AG10803 (cell line): ENCODE measurements around the gene TECTA.

Experiments used
- DNase-seq: peaks from one replicate; pipeline ENCODE4 v3.0.0; 2010; ENCODE audit warnings: low read depth
- H3K4me3 ChIP-seq: 2 replicates; pipeline ENCODE4 v1.5.1; 2011; ENCODE audit warnings: mild to moderate bottlenecking, low read length, control low read depth
- CTCF ChIP-seq: conservative IDR thresholded peaks from 2 replicates; pipeline ENCODE4 v1.5.1; 2011; ENCODE audit warnings: mild to moderate bottlenecking, low read length, control low read depth, inconsistent platforms

TECTA gene

GRCh38 chr11:121127809-121128208 lies 26.8 kb downstream of the TECTA start:
- TF ChIP-seq CTCF, result no peak
- no peak for DNase-seq
- H3K4me3 ChIP-seq, result no peak overlapping the region

DNA sequence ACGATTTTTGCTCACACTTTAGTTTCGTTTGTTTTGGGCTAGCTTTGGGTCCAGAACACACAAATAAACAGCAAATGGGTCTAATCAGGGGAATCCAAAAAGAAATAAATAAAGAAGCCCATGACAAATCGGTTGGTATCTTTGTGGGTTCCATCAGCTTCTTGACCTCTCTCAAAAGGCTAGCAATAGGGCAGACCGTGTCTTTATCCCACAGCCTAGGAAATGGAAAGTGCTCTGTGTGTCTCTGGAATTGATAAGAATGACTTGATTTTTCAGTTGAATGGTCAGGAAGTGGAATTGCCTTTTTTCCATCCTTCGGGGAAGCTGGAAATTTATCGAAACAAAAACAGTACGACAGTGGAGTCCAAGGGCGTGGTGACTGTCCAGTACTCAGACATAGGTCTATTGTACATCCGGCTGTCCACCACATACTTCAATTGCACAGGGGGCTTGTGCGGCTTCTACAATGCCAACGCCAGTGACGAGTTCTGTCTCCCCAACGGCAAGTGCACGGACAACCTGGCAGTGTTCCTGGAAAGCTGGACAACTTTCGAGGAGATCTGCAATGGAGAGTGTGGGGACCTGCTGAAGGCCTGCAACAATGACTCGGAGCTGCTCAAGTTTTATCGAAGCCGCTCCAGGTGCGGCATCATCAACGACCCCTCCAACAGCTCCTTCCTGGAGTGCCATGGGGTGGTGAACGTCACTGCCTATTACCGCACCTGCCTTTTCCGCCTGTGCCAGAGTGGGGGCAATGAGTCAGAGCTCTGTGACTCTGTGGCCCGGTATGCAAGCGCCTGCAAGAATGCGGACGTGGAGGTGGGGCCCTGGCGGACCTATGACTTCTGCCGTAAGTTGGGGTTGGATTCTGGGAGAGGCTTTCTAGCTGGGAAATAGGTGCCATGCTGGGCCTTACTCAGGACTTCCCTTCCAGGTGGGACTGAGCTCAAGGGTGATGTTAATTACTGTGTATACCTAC lies 28.6 kb downstream of the TECTA start:
- no peak for DNase-seq
- H3K4me3 ChIP-seq, result no peak overlapping the region
- no peak for TF ChIP-seq CTCF

DNA sequence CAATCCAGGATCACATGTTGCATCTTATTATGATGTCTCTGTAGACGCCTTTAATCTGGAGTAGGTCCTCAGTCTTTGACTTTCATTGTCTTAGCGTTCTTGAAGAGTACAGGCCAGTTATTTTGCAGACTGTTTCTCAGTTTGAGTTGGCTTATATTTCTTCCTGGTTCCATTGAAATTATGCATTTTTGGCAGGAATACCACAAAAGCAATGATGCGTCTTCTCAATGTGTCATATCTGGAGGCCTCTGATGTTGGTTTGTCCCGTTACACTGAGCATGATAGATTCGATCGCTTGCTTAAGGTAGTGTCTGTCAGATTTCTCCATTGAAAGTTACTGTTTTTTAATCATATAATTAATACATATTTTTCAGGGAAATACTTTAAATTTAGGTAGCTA lies 30.6 kb downstream of the TECTA start:
- no peak for TF ChIP-seq CTCF
- DNase-seq, result no peak
- H3K4me3 ChIP-seq, result no peak overlapping the region

DNA sequence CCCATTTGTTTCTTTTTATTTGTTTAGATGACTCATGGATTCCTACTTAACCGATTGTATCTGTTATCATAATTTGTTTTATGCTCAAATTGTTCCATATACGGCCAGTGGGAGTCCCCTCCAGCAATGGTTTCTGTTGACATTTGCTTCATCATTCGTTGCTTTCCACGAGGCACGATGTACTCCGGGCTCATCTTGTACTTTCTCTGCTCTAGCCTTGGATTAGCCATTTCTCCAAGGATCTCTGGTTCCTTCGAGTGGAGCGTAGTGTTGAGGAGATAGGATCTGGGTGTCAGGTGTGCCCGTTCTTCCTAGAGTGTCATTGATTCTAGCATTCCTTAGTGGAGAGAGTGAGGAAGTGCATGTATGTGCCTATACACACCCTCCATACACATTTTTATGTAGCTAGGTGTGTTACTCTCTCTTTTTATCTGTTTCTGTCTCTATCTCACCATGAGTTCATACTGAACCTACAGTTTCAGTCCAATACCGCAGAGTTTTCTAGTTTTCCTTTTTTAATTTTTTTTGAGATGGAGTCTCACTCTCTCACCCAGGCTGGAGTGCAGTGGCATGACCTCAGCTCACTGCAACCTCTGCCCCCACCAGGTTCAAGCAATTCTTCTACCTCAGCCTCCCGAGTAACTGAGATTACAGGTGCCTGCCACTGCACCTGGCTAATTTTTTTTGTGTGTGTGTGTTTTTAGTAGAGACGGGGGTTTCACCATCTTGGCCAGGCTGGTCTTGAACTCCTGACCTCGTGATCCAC lies 31.4 kb downstream of the TECTA start:
- no peak for TF ChIP-seq CTCF
- DNase-seq, result no peak
- no peak overlapping the region for H3K4me3 ChIP-seq

- no peak overlapping the region for H3K4me3 ChIP-seq
- DNase-seq, result no peak
Observed at GRCh38 chr11:121134741-121135312, 33.8 kb downstream of the TECTA start.

GRCh38 chr11:121137005-121137404 lies 36.0 kb downstream of the TECTA start:
- H3K4me3 ChIP-seq, result no peak overlapping the region
- no peak for DNase-seq
- TF ChIP-seq CTCF, result no peak

More at GRCh38 chr11:121134741-121135312, 33.8 kb downstream of the TECTA start:
- TF ChIP-seq CTCF, result no peak
